HS-5 (cell line): ENCODE data around the gene GLOD4.
"Not testable (repeated sequence)": the region's sequence is repeated elsewhere in the genome, so short reads cannot be mapped to it uniquely, and the experiment has no call there.

ENCODE experiments used
- DNase-seq: peaks from one replicate; pipeline ENCODE4 v3.0.0-alpha.2; 2012; ENCODE audit warnings: low read depth

Gene GLOD4

DNA sequence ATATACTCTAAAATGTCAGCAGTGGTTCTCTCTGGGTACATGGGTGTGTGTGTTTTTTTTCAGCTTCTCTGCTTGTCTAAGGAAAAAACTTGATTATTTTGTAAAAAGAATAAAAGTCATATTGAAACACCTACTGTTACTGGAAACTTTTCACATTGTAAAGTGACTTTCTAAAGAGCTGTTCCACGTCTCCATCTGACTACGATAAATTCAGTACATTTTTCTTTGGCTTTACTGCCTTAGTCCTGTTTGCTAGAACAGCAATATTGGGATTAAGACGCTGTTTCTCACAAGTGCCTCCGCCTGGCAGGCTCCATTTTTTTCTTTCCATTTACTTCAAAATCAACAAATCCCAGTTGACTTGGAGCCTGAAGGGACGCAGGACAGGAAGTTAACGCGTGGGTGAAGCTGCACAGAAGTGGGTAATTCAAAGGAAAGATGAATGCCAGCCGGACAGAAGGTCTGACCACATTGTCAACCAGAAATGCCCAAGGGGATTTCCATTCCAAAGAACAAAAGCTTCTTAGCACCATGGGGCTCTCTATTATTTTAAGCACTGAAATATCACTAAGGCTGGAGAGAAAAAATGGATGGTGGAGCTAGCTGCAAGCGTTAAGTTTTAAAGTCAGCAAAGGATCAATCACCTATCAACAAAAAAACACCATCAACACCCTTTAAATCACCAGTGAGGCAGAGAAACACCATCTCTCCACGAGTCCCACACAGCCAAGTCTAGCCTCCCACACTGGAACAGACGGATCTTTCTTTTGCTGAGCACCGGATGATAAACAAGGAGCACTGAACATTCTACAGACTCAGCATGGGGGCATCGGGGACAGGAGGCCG is 8.4 kb downstream of the GLOD4 start:
- no peak for DNase-seq

DNA sequence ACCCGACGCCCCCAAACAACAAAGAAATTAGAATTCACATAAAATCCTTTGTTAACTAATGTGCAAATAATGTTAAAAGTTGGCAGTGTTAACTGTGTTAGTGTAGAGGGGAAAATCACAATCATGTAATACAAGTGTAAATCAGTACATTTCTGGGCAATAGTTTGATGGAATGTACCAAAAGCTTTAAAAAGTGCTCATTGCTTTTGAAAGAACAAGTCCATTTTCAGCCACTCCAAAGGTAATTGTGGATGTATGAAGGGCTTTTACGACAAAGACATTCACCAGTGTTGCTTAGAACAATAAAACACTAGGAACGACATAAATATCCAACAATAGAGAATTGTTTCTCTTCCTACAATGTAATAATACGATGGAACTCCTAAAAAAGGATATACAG is 9.1 kb downstream of the GLOD4 start:
- no peak for DNase-seq

DNA sequence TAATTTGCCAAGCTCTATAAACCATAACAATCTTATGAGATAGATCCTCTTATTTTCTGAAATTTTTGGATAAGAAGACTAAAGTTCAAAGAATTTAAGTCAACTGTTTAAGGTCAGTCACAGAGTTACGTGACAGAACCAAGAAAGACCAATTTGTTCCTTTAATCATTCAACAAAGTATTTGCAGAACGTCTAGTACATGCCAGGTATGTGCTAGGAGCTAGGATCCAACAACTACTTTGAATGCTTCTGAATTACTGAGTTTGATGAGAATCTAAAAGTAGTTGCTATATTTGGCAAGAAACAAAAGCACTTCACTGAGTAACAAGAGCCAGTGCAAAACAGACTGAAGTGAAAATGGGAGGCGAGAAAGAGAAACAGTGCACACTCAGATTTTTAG is 15.0 kb downstream of the GLOD4 start:
- no peak for DNase-seq

DNA sequence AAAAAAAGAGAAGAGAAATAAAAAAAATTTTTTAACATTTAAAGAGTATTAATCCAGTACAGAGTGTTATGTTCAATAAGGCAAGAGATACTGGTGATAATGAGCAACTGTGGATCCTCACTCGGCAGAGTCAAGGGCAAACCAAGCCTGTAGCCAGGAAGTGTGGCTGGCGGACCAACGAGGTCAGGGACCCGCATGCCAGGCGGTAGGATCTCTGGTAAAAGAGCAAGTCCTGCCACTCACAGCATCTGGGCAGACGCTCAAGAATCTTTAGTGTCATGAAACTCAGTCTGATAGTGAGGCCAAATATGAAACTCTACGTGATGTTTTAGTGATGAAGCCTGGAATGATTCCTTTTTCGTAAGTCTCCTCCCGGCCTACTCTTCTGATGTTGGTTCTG is 21.7 kb downstream of the GLOD4 start:
- no peak for DNase-seq

DNA sequence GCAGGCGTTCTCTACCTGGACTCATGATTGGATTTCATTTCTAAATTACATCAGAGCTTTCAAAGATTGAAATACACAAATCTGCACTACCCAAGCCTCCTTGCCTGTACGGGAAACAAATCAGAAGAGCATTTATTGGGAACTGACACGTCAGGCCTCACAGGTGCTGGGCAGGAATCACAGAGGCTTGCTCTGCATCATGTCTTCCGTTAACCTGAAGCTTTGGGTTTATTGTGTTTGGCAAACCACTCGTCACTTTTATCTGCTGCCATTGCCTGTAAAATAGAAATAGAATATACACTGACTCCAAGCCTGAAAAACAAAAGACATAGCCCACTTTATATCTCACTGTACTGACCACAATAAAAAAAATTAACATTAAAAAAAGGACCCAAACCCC is 22.1 kb downstream of the GLOD4 start:
- no peak for DNase-seq

DNA sequence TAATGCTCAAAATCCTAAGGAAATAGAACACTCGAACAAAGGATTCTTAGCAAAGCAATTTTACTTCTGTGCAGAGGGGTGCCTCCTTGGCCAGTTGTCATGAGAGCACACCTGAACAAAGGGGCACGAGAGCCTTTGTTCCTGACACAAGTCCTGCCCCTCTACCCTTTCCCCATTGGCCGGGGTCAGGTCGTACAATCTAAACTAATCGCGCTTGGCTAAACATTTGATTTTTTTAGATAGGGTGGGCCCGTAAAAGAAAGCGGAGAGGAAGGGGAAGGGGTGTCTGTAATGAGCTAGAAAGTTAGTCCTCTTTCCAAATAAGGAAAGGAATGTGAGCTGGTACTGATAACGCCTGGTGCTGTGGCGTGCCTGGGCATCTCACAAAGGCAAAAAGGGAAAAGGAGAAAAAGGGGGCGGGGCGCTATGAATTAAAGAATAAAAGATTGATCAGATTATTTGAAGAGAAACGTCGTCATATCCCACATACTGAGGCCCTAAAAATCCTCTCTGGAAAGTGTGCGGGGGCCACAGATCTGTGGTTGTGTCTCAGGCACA is 26.0 kb downstream of the GLOD4 start:
- DNase-seq = not testable (repeated sequence)

DNA sequence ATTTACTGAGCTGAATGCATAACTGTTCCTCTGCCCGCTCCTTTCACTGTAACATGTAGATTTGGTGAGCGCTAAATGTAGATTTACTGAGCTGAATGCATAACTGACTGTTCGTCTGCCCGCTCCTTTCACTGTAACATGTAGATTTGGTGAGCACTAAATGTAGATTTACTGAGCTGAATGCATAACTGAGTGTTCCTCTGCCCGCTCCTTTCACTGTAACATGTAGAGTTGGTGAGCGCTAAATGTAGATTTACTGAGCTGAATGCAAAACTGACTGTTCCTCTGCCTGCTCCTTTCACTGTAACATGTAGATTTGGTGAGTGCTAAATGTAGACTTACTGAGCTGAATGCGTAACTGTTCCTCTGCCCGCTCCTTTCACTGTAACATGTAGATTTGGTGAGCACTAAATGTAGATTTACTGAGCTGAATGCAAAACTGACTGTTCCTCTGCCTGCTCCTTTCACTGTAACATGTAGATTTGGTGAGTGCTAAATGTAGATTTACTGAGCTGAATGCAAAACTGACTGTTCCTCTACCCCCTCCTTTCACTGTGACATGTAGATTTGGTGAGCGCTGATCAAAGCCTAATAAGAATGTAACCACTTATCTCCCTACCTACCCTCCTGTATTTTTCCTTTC is 26.6 kb downstream of the GLOD4 start:
- DNase-seq = not testable (repeated sequence)

DNA sequence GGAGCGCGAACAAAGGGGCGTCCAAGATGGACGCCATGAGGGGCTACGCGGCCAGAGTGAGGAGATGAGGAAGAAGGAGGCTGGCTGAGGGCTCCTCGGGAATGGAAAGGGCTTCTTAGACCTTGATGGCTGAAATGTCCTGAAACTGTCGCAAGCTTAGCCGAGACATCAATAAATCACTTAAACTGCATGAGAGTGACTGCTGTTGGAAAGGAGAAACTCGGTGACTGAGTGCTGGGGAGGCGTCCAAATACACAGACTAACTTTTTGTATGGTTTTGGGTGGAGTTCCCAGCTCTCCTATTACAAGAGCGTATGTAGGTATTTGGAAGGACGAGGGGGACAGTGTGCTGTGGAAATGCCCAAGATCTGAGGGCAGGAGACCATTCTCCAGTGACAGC is 28.7 kb downstream of the GLOD4 start:
- DNase-seq = no peak

DNA sequence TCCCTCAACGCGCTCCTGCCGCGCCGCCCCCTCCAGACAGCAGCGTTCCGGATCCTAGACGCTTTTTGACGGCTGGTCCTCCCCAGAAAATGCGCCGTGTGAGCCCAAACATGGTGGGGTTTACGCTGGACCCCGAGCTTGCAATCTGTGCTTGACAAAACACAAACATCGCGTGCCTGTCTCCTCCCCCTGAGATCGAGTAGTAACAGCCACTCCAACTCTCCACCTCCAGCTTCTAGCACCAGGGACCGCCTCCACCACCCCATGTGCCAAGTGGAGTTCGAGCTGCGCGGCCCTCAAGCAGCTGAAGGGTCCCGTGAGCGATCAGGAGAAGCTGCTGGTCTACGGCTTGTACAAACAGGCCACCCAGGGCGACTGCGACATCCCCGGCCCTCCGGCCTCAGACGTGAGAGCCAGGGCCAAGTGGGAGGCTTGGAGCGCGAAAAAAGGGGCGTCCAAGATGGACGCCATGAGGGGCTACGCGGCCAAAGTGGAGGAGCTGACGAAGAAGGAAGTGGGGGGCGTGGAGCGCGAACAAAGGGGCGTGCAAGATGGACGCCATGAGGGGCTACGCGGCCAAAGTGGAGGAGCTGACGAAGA is 29.4 kb downstream of the GLOD4 start:
- DNase-seq = no peak

DNA sequence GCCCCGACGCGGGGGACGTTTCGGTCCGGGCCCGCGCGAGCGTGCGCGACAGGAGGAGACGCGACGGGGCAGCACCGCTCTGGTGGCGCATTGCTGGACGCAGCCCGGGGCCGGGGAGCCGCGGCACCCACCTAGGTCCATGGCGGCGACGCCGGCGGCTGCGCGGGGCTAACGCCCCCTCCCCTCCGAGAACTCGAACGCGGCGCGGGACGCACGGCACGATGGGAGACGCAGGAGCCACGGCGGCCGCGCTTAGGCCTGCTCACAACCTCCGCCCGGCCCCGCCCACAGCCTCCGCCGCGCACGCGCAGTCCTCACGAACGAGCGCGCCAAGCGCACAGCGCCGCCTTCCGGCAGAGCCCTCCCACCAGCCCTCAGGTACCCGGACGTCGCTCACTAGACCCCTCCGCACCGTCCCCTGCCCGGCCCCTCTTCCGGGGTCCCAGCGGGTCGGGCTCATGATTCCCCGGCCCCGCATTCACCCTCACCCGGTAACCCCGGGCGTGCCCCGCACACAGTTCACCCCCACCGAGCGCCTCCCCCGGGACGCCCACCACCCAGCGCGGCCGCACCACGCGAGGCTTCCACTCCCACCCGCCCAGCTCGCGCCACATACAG is 30.0 kb downstream of the GLOD4 start, which contains the start of gene GEMIN4:
Gene GEMIN4 (minus strand): TSS at position 263 of the 618 bp plus-strand sequence. CDS start 122 bp downstream, at position 141.
- peak; percentile 52 for DNase-seq

DNA sequence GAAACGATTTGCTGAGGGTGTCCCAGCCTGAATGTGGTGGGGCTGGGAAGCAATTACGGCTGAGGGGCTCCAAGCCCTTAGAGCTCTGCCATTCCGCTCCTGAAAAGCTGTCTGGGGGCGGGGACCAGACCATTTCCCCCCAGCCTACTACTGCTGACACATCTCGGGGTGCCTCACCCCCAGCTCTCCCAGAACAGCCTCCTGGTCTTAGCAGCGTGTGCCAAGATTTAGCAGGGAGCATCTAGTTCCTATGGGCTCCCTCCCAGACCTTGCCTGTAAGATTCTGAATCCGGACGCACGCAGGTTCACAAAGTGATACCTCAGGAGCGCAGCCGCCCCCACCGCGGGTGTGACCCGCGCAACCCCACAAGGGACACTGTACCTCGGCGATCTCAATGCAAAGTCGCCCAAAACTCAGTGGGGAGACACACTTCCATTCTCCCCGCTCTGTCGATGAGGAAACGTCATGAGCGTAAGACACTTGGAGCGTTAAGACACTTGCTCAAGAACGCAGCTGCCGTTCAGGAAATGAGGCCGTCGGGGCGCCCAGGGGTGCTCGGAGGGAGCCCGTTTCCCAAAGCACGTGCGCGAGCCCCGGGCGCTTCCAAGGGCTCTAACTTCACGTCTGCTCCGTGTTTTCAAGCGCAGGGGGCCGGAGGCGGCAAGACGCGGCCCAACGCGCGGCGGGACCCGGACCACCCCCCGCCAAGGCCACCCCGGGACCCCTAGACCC is 30.6 kb downstream of the GLOD4 start:
- no peak for DNase-seq

DNA sequence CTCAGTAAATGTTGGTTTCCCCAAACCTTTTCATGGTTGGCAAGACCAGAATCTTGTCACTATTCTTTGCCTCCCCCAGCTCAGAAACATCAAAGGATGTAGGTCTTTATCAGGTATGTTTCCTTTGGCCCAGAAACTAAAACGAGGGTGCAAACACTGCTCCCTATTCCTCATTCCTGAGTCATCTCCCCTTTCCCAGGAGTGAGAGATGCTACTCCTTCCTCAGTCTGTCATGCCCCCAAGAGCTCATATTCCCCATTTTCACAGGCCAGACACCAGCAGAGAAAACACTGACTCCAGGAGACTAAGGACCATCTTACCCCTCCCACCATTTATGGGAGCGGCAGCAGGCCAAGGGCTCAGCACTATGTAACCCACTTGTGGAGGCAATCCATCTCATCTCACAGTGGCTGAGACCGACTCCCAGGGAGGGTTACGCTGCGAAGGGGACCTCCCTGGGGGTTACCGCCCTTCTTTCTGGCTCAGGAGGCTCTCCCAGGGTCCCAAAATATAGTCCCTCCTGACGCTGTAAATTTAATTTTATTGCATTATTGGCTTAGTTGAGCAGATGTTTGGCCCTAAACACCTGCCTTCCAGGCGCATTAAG is 31.5 kb downstream of the GLOD4 start:
- DNase-seq = no peak

DNA sequence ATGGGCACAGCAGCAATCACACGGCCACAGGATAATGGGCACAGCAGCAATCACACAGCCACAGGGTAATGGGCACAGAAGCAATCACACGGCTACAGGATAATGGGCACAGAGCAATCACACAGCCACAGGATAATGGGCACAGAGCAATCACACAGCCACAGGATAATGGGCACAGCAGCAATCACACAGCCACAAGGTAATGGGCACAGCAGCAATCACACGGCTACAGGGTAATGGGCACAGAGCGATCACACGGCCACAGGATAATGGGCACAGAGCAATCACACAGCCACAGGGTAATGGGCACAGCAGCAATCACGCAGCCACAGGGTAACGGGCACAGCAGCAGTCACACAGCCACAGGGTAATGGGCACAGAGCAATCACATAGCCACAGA is 32.7 kb downstream of the GLOD4 start:
- not testable (repeated sequence) for DNase-seq

DNA sequence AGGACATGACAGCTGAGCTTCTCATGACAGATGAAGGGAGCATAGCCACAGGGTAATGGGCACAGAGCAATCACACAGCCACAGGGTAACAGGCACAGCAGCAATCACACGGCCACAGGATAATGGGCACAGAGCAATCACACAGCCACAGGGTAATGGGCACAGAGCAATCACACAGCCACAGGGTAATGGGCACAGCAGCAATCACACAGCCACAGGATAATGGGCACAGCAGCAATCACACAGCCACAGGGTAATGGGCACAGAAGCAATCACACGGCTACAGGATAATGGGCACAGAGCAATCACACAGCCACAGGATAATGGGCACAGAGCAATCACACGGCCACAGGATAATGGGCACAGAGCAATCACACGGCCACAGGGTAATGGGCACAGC is 33.5 kb downstream of the GLOD4 start:
- DNase-seq = not testable (repeated sequence)

DNA sequence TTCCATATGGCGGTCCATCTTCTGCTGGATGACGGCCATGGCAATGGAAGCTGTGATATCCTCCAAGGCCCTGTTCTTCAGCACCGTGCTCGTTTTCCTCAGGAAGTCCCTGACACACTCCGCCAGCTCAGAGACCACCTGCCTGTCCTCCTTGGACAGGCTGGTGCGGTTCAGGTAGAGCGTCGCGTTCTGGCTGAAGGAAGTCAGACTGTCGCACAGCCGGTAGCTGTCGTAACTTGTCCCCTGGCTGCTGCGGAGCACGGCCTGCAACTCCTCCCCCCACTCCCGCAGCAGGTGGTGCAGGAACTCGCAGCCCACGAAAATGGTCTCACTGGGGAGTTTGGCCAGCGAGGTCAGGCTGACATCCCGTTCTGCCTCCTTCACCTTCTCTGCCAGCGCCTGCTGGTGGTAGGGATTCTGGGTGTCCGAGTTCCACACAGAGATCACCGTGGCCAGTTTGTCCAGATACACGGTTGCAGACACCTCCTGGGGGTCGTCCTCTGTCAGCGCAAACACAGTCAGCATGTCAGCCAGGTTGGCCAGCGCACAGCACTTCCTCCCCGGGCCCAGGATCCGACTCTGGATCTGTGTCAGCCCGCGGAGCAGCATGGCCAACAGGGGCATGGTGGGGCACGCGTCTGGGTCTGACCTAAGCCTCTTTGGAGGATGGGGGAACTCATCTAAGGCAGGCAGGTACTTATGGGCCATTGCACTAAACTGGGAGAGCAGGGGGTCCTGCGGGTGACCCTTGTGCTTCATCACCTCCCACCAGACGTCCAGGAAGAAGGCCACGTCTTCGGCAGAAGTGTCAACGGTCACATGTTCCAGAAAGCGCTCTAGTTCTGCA is 35.1 kb downstream of the GLOD4 start:
- no peak for DNase-seq

DNA sequence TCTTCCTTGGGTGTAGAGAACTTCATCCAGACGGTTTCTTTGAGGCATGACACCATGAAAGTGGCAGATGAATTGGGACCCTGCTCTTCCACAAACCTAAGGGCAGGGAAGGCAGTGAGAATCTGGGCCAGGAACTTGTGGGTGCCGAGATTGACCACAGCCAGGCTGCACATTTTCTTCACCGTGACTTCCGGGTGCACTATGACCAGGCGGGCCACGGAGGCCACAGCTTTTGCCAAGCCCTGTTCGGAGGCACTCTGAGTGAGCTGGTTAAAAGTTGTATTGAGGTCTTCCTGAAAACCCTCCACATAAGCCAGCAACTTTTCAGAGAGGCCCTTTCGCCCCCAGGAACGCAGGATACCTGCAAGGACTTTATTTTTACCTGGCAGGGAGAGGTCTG is 35.9 kb downstream of the GLOD4 start:
- no peak for DNase-seq

DNA sequence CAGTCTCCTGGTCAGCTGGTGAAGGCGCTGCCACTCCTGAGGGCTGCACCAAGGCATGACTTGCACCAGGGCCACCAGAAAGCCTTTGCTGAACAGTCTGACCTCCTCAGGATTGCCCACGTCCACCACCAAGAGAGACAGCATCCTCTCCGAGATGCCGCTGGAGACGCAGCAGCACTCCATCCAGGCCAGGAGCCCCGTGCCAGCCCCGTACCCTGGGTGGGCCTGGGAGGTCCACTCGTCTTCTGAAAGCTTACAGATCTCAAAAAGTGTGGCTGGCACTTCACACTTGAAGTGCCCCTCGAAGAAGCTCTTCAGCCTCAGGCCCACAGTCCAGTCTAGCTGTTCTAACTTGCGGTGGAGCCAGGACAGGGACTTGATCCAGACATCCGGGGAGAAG is 36.7 kb downstream of the GLOD4 start:
- no peak for DNase-seq

DNA sequence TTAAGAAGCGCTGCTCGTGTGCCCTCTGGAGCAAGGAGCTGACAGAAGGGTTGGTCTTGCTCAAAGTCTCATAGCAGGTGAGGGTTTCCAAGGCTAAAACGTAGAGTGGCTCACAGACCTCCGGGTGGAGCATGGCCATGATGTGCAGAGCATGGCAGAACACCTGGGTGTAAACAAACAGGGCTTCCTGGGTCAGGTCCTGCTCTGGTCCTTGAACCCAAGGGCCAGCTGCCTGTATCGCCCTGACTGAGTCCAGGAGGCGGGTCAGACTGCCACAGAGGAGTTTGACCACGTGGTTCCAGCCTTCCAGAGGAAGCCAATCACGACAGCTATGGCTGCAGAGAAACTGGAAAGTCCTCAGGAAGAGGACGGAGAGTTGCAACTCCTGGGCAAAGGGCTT is 37.1 kb downstream of the GLOD4 start:
- no peak for DNase-seq

DNA sequence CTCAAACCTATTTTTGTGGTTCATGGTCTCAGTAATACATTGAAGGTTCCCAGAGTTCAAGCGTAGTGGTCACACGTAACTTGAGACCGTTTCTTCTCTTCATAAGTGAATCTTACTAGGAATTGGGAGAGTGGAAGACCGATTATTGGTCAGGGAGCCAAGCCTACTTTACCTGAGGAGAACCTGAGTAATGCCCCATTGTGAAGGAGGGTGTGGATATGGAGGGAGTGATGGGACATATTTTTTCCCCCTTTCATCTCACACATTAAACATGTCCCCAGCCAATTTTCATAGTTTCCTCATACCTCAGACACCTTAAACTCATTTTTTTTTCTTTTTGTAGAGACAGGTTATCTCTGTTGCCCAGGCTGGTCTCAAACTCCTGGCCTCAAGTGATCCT is 38.9 kb downstream of the GLOD4 start:
- DNase-seq = no peak

DNA sequence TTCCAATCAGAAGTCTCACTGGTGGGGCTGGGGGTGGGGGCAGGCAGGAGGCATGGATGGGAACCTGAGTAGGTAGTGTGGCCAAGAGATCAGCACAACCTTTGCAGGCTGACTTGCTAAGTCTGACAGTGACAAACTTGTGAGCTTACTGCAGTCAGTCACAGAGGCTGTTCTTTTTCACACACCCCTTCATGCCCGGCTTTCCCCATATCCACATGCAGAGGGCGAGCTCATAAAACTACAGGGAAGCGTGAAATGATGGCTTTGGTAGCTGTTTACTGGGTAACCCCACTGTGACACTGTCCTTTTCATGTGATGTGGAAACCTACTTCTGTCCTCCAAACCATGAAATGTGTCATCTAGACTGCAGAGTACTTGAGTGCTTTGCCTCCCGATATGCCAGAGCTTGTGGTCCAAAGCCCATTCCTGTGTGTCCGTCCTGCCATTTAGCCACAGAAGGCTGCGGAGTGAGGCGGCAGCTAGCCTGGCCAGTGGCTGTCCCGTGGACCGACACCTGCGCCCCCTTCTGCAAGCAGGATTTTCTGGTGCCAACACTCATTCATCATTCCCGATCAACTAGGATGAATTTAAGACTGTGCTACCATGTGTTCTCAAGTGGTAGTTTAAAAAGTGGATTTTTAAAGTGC is 39.8 kb downstream of the GLOD4 start:
- no peak for DNase-seq
